ENCODE results near the gene RAB3C. TPM values are rescaled to one million over a fixed set of nuclear protein-coding genes. Genes with fewer than 3 reads are reported as not detected.

RAB3C gene
- total RNA-seq, 3 donors from 2014 or later: 0.29 to 6.1 (median 2.6) TPM

DNA sequence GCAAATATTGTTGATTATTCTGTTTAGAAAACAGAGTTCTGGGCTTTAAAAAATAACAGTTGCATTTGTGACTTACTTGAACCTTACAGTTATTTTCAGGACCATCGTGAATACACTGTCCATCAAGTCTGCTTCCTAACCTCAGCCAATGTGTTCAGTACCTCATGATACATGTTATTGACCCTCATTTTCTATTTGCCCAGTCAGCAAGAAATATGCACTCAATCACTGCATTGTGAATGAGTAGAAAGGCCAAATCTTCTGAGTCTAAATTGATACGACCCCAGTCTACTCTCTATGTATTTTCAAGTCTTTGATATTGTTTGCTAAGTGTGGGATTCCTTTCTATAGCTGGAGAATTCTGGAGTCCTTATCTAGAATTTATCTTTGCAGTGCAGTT lies 156.2 kb downstream of the RAB3C start:
- Histone ChIP-seq H3K4me3 (no peak overlapping the region), H3K27ac (no peak overlapping the region), H3K4me1 (no peaks in the 10 kb centered on the region), H3K9me3 (no peaks in the 10 kb centered on the region), H3K36me3 (no peaks in the 10 kb centered on the region), H3K27me3 (no peaks in the 10 kb centered on the region)
- no peak for DNase-seq (ENCODE audit: low spot score in 2 of 2)
- TF ChIP-seq POLR2A (IDR thresholded peaks at IDR 0.05) (no peak), POLR2AphosphoS5 (IDR thresholded peaks at IDR 0.05) (no peak)
- TF ChIP-seq, protein P1, sequence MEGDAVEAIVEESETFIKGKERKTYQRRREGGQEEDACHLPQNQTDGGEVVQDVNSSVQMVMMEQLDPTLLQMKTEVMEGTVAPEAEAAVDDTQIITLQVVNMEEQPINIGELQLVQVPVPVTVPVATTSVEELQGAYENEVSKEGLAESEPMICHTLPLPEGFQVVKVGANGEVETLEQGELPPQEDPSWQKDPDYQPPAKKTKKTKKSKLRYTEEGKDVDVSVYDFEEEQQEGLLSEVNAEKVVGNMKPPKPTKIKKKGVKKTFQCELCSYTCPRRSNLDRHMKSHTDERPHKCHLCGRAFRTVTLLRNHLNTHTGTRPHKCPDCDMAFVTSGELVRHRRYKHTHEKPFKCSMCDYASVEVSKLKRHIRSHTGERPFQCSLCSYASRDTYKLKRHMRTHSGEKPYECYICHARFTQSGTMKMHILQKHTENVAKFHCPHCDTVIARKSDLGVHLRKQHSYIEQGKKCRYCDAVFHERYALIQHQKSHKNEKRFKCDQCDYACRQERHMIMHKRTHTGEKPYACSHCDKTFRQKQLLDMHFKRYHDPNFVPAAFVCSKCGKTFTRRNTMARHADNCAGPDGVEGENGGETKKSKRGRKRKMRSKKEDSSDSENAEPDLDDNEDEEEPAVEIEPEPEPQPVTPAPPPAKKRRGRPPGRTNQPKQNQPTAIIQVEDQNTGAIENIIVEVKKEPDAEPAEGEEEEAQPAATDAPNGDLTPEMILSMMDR (IDR thresholded peaks at IDR 0.05): no peak
- intact Hi-C loops (cut with DNase I; ENCODE audit: low total_unique reads): no loop called here

DNA sequence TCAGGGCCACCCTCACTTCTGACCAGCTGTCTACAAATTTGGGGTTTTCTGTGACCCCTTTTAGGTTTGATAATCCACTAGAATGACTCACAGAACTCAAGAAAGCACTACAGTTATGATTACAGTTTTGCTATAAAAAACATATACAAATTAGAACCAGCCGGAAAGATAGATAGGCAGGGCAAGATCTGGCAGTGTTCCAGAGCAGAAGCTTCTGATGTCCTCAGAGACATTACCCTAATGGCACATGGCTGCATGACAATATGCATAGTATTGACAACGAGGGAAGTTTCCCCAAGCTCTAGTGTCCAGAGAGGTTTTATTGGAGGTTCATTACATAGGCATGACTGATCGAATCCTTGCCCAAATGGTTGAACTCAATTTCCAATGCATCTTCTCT lies 158.1 kb downstream of the RAB3C start:
- no peaks in the 10 kb centered on the region for H3K9me3 ChIP-seq
- TF ChIP-seq POLR2AphosphoS5 (IDR thresholded peaks at IDR 0.05): no peak
- TF ChIP-seq, protein P1 (IDR thresholded peaks at IDR 0.05): no peak
- TF ChIP-seq POLR2A (IDR thresholded peaks at IDR 0.05): no peak
- no peak overlapping the region for H3K4me3 ChIP-seq
- H3K36me3 ChIP-seq: no peaks in the 10 kb centered on the region
- H3K4me1 ChIP-seq: no peaks in the 10 kb centered on the region
- intact Hi-C loops (cut with DNase I; ENCODE audit: low total_unique reads): no loop called here
- no peaks in the 10 kb centered on the region for H3K27me3 ChIP-seq
- H3K27ac ChIP-seq: no peak overlapping the region
- DNase-seq (ENCODE audit: low spot score in 2 of 2): no peak

DNA sequence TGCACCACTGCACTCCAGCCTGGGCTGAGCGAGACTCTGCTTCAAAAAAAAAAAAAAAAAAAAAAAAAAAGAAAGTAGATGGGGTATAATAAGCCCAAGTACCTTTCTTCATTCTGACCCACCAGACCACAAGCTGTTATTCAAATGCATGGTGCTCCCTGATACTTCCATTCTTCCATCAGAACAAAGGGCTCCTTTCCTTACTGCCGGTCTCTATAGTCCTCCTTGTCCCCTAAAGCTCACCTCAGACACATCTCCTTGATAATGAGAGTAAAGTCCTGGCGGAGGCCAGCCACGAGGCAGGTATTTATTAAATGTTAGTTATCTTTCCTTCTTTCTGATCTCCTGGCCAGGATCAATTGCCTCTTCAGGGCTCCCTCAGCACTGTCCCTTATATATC lies 162.5 kb downstream of the RAB3C start:
- Histone ChIP-seq H3K27me3 (no peaks in the 10 kb centered on the region), H3K4me3 (no peak overlapping the region), H3K36me3 (no peaks in the 10 kb centered on the region), H3K4me1 (no peaks in the 10 kb centered on the region), H3K9me3 (no peaks in the 10 kb centered on the region), H3K27ac (no peak overlapping the region)
- no peak for DNase-seq (ENCODE audit: low spot score in 2 of 2)
- TF ChIP-seq, protein P1 (IDR thresholded peaks at IDR 0.05): no peak
- no peak for TF ChIP-seq POLR2AphosphoS5 (IDR thresholded peaks at IDR 0.05)
- no peak for TF ChIP-seq POLR2A (IDR thresholded peaks at IDR 0.05)
- intact Hi-C loops (cut with DNase I; ENCODE audit: low total_unique reads): no loop called here

DNA sequence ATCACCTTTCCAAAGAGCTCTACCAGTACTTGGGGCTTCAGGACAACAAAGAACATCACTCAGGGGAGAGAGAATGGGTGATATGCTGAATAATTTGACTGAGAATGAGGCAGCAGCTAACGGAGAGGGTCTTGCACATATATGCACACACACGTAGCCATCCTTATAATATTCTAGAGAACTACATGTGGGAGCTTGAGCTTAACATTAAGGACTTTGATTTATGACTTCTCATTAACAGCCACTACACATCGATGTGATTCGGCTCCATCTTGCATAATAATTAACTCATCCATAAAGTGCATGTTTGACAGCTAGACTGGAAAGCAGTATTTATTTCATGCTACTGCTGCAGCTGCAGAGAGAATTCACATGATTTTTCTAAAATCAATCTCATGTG lies 163.4 kb downstream of the RAB3C start:
- no peak overlapping the region for H3K4me3 ChIP-seq
- TF ChIP-seq, protein P1 (IDR thresholded peaks at IDR 0.05): no peak
- TF ChIP-seq POLR2A (IDR thresholded peaks at IDR 0.05): no peak
- no peak for TF ChIP-seq POLR2AphosphoS5 (IDR thresholded peaks at IDR 0.05)

DNA sequence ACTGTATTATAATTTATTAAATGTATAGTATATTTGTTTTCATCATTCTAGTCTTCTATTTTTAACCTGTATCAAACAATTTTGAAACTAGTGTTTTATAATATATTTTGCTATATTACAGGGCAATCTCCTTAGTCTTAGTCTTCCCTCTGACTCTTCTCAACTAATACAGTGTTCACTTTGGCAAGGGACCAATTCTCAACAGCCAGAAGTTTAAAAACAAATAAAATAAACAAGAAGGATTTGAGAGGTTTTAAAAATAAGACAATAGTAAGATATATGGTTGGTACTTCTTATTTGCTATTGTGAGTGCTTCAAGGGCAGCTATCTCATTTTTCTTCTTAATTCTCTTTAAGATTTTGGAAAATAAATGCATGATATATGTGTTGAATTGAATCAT lies 167.2 kb downstream of the RAB3C start:
- Histone ChIP-seq H3K36me3 (no peaks in the 10 kb centered on the region), H3K9me3 (no peaks in the 10 kb centered on the region), H3K27ac (no peak overlapping the region), H3K27me3 (no peaks in the 10 kb centered on the region), H3K4me1 (no peaks in the 10 kb centered on the region), H3K4me3 (no peak overlapping the region)
- DNase-seq (ENCODE audit: low spot score in 2 of 2): no peak
- TF ChIP-seq, protein P1 (IDR thresholded peaks at IDR 0.05): no peak
- TF ChIP-seq POLR2A (IDR thresholded peaks at IDR 0.05): no peak
- no peak for TF ChIP-seq POLR2AphosphoS5 (IDR thresholded peaks at IDR 0.05)
- intact Hi-C loops (cut with DNase I; ENCODE audit: low total_unique reads): no loop called here

More for the DNA sequence above, 163.4 kb downstream of the RAB3C start:
- no peaks in the 10 kb centered on the region for H3K36me3 ChIP-seq
- H3K27ac ChIP-seq: no peak overlapping the region
- no peaks in the 10 kb centered on the region for H3K4me1 ChIP-seq
- no peak for DNase-seq (ENCODE audit: low spot score in 2 of 2)
- H3K9me3 ChIP-seq: no peaks in the 10 kb centered on the region
- H3K27me3 ChIP-seq: no peaks in the 10 kb centered on the region
- intact Hi-C loops (cut with DNase I; ENCODE audit: low total_unique reads): no loop called here

All from breast epithelium (tissue), 4 donors.